ENCODE data around the gene ITFG2. TPM values are rescaled to one million over a fixed set of nuclear protein-coding genes. Genes with fewer than 3 reads are reported as not detected.

ITFG2 gene
- total RNA-seq (ENCODE audit: low replicate concordance), result 11.0 and 32.2 TPM in 2 replicates

GRCh38 chr12:2812290-2813213 is at the start of gene ITFG2:
ITFG2 (plus strand) TSS chr12:2812668; CDS start chr12:2812761, 93 bp downstream.

GRCh38 chr12:2794736-2795289 is 17.7 kb upstream of the ITFG2 start, which contains the start of gene FKBP4:
FKBP4 (plus strand) TSS chr12:2794970; CDS start chr12:2795140, 170 bp downstream.

GRCh38 chr12:2834581-2835491 is 22.4 kb downstream of the ITFG2 start, which contains the start of gene NRIP2:
NRIP2 (minus strand) TSS chr12:2835035; CDS start chr12:2834983, 52 bp downstream.

GRCh38 chr12:2857021-2857431 is 44.6 kb downstream of the ITFG2 start, which contains the start of gene TEX52:
TEX52 (minus strand) TSS chr12:2857039; CDS start chr12:2857026, 13 bp downstream.

Other genes with a start within 250 kb of the ITFG2 start
- gene FKBP4, start 17.7 kb upstream of the ITFG2 start, total RNA-seq (ENCODE audit: low replicate concordance), result 38.3 and 44.9 TPM in 2 replicates
- gene NRIP2, start 22.4 kb downstream of the ITFG2 start, total RNA-seq (ENCODE audit: low replicate concordance), result not detected in 2 replicates
- not detected in 2 replicates for gene TEX52, start 44.4 kb downstream of the ITFG2 start, total RNA-seq (ENCODE audit: low replicate concordance)
- 0.47 and 3.8 TPM in 2 replicates for gene FOXM1, start 64.5 kb downstream of the ITFG2 start, total RNA-seq (ENCODE audit: low replicate concordance)
- 4.7 and 13.8 TPM in 2 replicates for gene RHNO1, start 64.6 kb downstream of the ITFG2 start, total RNA-seq (ENCODE audit: low replicate concordance)
- gene TULP3, start 78.2 kb downstream of the ITFG2 start, total RNA-seq (ENCODE audit: low replicate concordance), result 14.9 and 15.6 TPM in 2 replicates
- 4.9 and 9.6 TPM in 2 replicates for gene TEAD4, start 146.7 kb downstream of the ITFG2 start, total RNA-seq (ENCODE audit: low replicate concordance)